KMS-11 (cell line): Measurements from ENCODE around the gene UGT2A1.
A peak's percentile ranks its signal among the peaks of the same experiment; 100 is the strongest.

Experiments used
- H2AFZ ChIP-seq: fragments of 200-600 bp; sonication (generic); 2 replicates; pipeline ENCODE4 v1.6.1; 2016; ENCODE audit warnings: antibody characterized with exemption, mixed run types, low read depth
- H3K27ac ChIP-seq: fragments of 200-600 bp; sonication (generic); 2 replicates; pipeline ENCODE4 v1.6.1; 2016; ENCODE audit warnings: mild to moderate bottlenecking, mixed run types
- H3K27me3 ChIP-seq: fragments of 200-600 bp; sonication (generic); 2 replicates; pipeline ENCODE4 v1.6.1; 2017; ENCODE audit warnings: mild to moderate bottlenecking, low read depth, mixed run types, moderate library complexity; ENCODE audit not compliant: insufficient read depth
- H3K36me3 ChIP-seq: fragments of 200-600 bp; sonication (generic); 2 replicates; pipeline ENCODE4 v1.6.1; 2017; ENCODE audit warnings: mild to moderate bottlenecking, mixed run types; ENCODE audit not compliant: insufficient read depth
- H3K4me1 ChIP-seq: fragments of 200-600 bp; sonication (generic); 2 replicates; pipeline ENCODE4 v1.6.1; 2016; ENCODE audit warnings: mild to moderate bottlenecking, low read depth, mixed run types; ENCODE audit not compliant: poor library complexity, severe bottlenecking
- H3K4me2 ChIP-seq: fragments of 200-600 bp; sonication (generic); 2 replicates; pipeline ENCODE4 v1.7.0; 2016; ENCODE audit warnings: mild to moderate bottlenecking, mixed run types
- H3K4me3 ChIP-seq: fragments of 200-600 bp; sonication (generic); IDR thresholded peaks from 2 replicates; pipeline ENCODE4 v1.6.1; 2017; ENCODE audit warnings: low read depth, low read length, mixed read lengths; ENCODE audit not compliant: insufficient read depth
- H3K79me2 ChIP-seq: fragments of 200-600 bp; sonication (generic); 2 replicates; pipeline ENCODE4 v1.6.1; 2016; ENCODE audit warnings: low read depth, mixed run types; ENCODE audit not compliant: insufficient read depth
- H3K9ac ChIP-seq: fragments of 200-600 bp; sonication (generic); 2 replicates; pipeline ENCODE4 v1.6.1; 2016; ENCODE audit warnings: mild to moderate bottlenecking, mixed run types
- H4K20me1 ChIP-seq: fragments of 200-600 bp; sonication (generic); 2 replicates; pipeline ENCODE4 v1.6.1; 2016; ENCODE audit warnings: mild to moderate bottlenecking, mixed run types; ENCODE audit not compliant: insufficient read depth
- TF ChIP-seq, protein P1 (sequence below): fragments of 200-600 bp; sonication (generic); conservative IDR thresholded peaks from 2 replicates; pipeline ENCODE4 v1.6.1; 2017; ENCODE audit warnings: low read depth, mild to moderate bottlenecking, antibody characterized with exemption, low read length, moderate library complexity, mixed read lengths

The UGT2A1 gene

DNA sequence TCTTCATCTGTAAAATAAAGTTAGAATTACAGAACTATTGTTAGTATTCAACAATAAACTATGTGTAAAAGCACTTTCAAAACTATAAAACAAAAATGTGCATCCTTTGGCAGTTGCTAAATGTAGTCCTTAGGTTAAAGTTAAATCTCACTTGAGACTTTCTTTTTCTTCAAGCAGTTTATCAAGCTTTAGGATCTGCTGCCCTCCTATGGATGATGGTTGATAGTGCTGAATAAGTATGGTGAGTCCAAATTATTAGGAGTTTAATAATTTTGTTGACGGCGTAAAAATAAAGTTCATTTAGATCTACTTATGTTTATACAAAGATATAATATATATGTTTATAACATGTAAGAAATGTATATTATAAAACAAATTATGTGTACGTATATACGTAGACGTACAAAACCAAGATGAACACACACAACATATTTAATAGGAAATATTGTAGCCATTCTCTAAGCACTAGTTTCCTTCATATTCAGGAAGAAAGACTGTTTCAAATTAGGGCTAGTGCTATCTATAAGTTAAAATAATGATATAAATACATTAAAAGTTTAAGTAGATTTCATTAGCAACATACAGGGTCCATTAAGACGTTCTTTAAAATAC is 35.9 kb downstream of the UGT2A1 start:
- H3K4me1 ChIP-seq, result peaks cover 5% of the 10 kb centered on the region
- no peaks in the 10 kb centered on the region for H3K36me3 ChIP-seq
- no peak overlapping the region; the same call in 1 of the 2 replicates for H3K4me2 ChIP-seq
- no peaks in the 10 kb centered on the region for H3K79me2 ChIP-seq
- H3K27me3 ChIP-seq, result no peaks in the 10 kb centered on the region
- H3K9ac ChIP-seq, result no peak overlapping the region
- TF ChIP-seq, protein P1, sequence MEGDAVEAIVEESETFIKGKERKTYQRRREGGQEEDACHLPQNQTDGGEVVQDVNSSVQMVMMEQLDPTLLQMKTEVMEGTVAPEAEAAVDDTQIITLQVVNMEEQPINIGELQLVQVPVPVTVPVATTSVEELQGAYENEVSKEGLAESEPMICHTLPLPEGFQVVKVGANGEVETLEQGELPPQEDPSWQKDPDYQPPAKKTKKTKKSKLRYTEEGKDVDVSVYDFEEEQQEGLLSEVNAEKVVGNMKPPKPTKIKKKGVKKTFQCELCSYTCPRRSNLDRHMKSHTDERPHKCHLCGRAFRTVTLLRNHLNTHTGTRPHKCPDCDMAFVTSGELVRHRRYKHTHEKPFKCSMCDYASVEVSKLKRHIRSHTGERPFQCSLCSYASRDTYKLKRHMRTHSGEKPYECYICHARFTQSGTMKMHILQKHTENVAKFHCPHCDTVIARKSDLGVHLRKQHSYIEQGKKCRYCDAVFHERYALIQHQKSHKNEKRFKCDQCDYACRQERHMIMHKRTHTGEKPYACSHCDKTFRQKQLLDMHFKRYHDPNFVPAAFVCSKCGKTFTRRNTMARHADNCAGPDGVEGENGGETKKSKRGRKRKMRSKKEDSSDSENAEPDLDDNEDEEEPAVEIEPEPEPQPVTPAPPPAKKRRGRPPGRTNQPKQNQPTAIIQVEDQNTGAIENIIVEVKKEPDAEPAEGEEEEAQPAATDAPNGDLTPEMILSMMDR, result peak; percentile 81
- no peak overlapping the region for H3K27ac ChIP-seq
- no peaks in the 10 kb centered on the region for H4K20me1 ChIP-seq
- no peak overlapping the region for H3K4me3 ChIP-seq
- H2AFZ ChIP-seq, result no peak overlapping the region

DNA sequence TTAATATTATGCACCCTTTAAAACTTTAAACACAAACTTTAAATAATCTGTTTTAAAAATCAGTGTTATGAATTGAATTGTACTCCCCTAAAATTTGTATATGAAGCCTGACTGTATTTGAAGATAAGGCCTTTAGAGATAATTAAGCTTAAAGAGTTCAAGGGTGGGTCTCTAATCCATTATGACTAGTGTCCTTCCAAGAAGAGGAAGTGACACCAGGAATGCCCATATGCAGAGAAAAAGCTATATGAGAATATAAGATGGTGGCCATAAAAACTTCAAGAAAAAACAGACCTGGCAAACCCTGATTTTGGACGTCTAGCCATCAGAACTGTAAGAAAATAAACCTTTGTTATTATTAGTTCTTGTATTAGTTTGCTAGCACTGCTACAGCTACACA is 42.6 kb downstream of the UGT2A1 start:
- Histone ChIP-seq H2AFZ (no peak overlapping the region), H3K36me3 (no peaks in the 10 kb centered on the region), H3K4me2 (no peak overlapping the region), H3K27ac (no peak overlapping the region), H3K4me1 (no peaks in the 10 kb centered on the region), H3K9ac (no peak overlapping the region), H3K79me2 (no peaks in the 10 kb centered on the region), H3K4me3 (no peak overlapping the region), H3K27me3 (no peaks in the 10 kb centered on the region), H4K20me1 (no peaks in the 10 kb centered on the region)
- TF ChIP-seq, protein P1, result no peak

DNA sequence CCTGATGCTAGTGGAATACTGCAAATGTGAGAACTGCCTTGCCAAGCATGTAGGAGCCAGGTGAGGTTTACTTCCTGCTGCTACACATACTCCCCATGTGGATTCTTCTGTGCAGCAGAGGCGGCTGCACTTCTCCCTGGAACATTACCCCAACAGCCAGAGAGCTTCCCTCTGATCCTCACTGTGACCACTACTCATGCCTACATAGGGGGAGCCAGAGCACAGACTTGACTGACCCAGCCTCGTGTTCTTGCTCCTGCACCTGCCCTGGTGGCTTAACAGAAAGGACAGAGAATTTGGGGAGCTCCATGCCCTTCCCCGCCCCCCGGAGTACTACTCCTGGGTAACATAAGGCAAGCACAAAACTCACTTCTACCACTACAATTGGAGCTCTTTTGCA is 52.0 kb downstream of the UGT2A1 start:
- Histone ChIP-seq H4K20me1 (no peaks in the 10 kb centered on the region), H3K36me3 (no peaks in the 10 kb centered on the region), H3K4me3 (no peak overlapping the region), H3K79me2 (no peaks in the 10 kb centered on the region), H3K27me3 (no peaks in the 10 kb centered on the region), H3K4me1 (no peaks in the 10 kb centered on the region), H3K9ac (no peak overlapping the region), H3K4me2 (no peak overlapping the region), H3K27ac (no peak overlapping the region), H2AFZ (no peak overlapping the region)
- TF ChIP-seq, protein P1, result no peak

DNA sequence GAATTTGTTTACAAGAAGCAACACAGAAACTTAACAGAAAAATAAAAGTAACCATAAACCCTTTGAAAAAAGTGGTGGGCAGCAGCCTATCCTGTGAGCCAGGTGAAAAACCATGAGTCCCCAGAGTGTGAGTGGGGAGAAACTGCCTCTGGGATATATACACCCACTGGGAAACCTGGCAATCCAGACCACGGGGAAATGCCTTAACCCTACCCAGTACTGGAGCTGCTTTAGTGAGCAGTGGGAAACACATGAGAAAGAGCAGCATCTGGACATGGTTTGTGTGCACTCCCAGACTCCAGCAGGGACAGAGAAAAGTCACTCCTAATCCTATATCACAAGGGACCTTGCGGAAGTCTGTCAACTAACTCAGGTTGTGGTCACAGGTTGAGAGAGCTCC is 53.0 kb downstream of the UGT2A1 start:
- no peaks in the 10 kb centered on the region for H4K20me1 ChIP-seq
- no peaks in the 10 kb centered on the region for H3K4me1 ChIP-seq
- TF ChIP-seq, protein P1, result no peak
- no peak overlapping the region for H3K4me2 ChIP-seq
- no peak overlapping the region for H3K9ac ChIP-seq
- no peaks in the 10 kb centered on the region for H3K36me3 ChIP-seq
- no peak overlapping the region for H2AFZ ChIP-seq
- H3K4me3 ChIP-seq, result no peak overlapping the region
- H3K79me2 ChIP-seq, result no peaks in the 10 kb centered on the region
- H3K27ac ChIP-seq, result no peak overlapping the region
- H3K27me3 ChIP-seq, result no peaks in the 10 kb centered on the region
